ENCODE measurements around the gene SPAG16. TPM values are rescaled to one million over a fixed set of nuclear protein-coding genes. Genes with fewer than 3 reads are reported as not detected.

The SPAG16 gene
- total RNA-seq, 4 donors from 2014 or later = 5.0 to 73.8 (median 21.6) TPM

GRCh38 chr2:214320211-214320610 is 1035.9 kb downstream of the SPAG16 start:
- H3K36me3 ChIP-seq = no peaks in the 10 kb centered on the region
- no peak overlapping the region for H3K4me3 ChIP-seq
- H3K4me1 ChIP-seq = no peaks in the 10 kb centered on the region
- intact Hi-C loops (cut with DNase I; ENCODE audit: low total_unique reads) = no loop called here
- H3K27ac ChIP-seq = no peak overlapping the region
- TF ChIP-seq POLR2A (IDR thresholded peaks at IDR 0.05) = no peak
- TF ChIP-seq CTCF (IDR thresholded peaks at IDR 0.05) = no peak
- no peak for DNase-seq
- H3K27me3 ChIP-seq = no peaks in the 10 kb centered on the region
- H3K9me3 ChIP-seq = no peaks in the 10 kb centered on the region

DNA sequence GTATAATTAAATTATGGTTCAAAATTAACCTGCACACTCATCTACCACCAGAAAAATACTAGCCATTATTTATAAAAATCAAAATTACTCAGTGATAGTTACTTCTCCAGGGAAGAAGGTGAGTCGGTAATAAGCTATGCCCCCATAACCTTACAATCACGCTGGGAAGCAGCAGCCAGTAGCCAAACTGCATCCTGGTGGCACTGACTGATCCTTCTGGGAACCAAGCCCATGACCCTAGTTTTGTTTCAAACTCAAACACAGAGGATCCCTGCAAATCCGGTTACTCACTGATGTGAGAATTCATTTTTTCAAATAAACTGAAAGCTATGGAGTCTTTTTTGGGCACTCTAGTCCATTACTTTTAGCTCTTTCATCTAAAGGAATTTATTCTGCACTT is 1038.4 kb downstream of the SPAG16 start:
- intact Hi-C loops (cut with DNase I; ENCODE audit: low total_unique reads) = no loop called here
- Histone ChIP-seq H3K36me3 (no peaks in the 10 kb centered on the region), H3K4me1 (no peaks in the 10 kb centered on the region), H3K27ac (no peak overlapping the region), H3K27me3 (no peaks in the 10 kb centered on the region), H3K4me3 (no peak overlapping the region), H3K9me3 (no peaks in the 10 kb centered on the region)
- no peak for TF ChIP-seq POLR2A (IDR thresholded peaks at IDR 0.05)
- TF ChIP-seq CTCF (IDR thresholded peaks at IDR 0.05) = no peak
- DNase-seq = no peak

- Histone ChIP-seq H3K36me3 (no peaks in the 10 kb centered on the region), H3K27me3 (no peaks in the 10 kb centered on the region), H3K27ac (no peak overlapping the region), H3K9me3 (no peaks in the 10 kb centered on the region), H3K4me3 (no peak overlapping the region), H3K4me1 (no peaks in the 10 kb centered on the region)
- intact Hi-C loops (cut with DNase I; ENCODE audit: low total_unique reads) = no loop called here
- TF ChIP-seq CTCF (IDR thresholded peaks at IDR 0.05) (no peak), POLR2A (IDR thresholded peaks at IDR 0.05) (no peak)
- DNase-seq = no peak
These were observed 1041.1 kb downstream of the SPAG16 start for GRCh38 chr2:214325404-214325803.

DNA sequence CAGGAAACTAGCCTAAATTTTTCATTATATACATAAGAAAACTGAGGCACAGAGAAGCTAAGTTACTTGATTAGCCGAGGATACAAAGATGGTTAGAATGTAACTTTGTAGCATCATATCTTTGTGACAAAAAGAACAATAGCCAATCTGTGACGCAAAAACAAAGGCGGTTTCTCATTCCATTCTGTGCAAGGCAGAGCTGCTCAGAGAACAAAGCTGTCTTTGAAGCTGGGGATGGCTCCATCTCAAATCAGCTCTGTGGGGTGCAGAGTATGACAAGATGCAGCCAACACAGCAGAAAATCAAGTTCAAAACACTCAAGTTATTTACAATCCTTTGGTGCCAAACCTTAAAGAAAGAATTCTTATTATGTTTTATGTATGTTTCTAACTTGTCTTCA is 1044.7 kb downstream of the SPAG16 start:
- Histone ChIP-seq H3K36me3 (no peaks in the 10 kb centered on the region), H3K27me3 (no peaks in the 10 kb centered on the region), H3K4me3 (no peak overlapping the region), H3K4me1 (no peaks in the 10 kb centered on the region), H3K9me3 (no peaks in the 10 kb centered on the region), H3K27ac (no peak overlapping the region)
- intact Hi-C loops (cut with DNase I; ENCODE audit: low total_unique reads) = no loop called here
- DNase-seq = no peak
- TF ChIP-seq CTCF (IDR thresholded peaks at IDR 0.05) = no peak
- no peak for TF ChIP-seq POLR2A (IDR thresholded peaks at IDR 0.05)

DNA sequence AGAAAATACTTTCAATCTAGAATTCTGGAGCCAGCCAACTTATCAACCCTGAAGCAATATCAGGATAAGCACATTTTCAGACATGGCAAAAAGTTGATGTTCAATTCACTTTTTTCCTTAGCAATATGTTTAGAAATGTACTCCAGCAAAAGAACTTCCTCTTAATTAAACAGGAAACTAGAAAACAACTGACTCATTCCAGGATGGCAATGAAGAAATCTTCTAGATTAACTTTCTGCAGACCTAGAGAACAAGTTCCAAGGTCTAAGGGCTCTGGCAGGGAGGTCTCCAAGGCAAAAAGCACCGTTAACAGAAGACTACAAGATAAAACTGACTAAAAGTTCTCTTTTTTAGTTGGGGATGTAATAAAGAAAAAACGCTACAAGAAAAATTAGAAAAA is 1057.4 kb downstream of the SPAG16 start:
- no peaks in the 10 kb centered on the region for H3K4me1 ChIP-seq
- no peaks in the 10 kb centered on the region for H3K27me3 ChIP-seq
- no peak for DNase-seq
- intact Hi-C loops (cut with DNase I; ENCODE audit: low total_unique reads) = no loop called here
- no peaks in the 10 kb centered on the region for H3K36me3 ChIP-seq
- H3K9me3 ChIP-seq = no peaks in the 10 kb centered on the region
- TF ChIP-seq POLR2A (IDR thresholded peaks at IDR 0.05) (no peak), CTCF (IDR thresholded peaks at IDR 0.05) (no peak)
- no peak overlapping the region for H3K27ac ChIP-seq
- H3K4me3 ChIP-seq = no peak overlapping the region
